Esophagus muscularis mucosa (tissue), 4 donors: ENCODE results near the gene KRTAP6-1. TPM values are rescaled to one million over a fixed set of nuclear protein-coding genes. Genes with fewer than 3 reads are reported as not detected.

ENCODE experiments used
- DNase-seq: peaks from one replicate; pipeline ENCODE4 v3.0.0-alpha.2; 2017; ENCODE audit errors: extremely low spot score
- H3K27ac ChIP-seq, 4 donors: fragments of 200-600 bp; sonication (generic); replicated peaks in 1 of 4; 1 replicate in 3 of 4; 2 replicates in 1 of 4; pipeline ENCODE4 v1.5.1; 2016 to 2019; ENCODE audit warnings: mild to moderate bottlenecking in 1 of 4
- H3K27me3 ChIP-seq, 4 donors: fragments of 200-600 bp; sonication (generic); one replicate each; pipeline versions ENCODE4 v1.5.1 to v1.6.0; 2016 to 2019
- H3K36me3 ChIP-seq, 4 donors: fragments of 200-600 bp; sonication (generic); one replicate each; pipeline ENCODE4 v1.5.1; 2016 to 2019
- H3K4me1 ChIP-seq, 4 donors: fragments of 200-600 bp; sonication (generic); one replicate each; pipeline ENCODE4 v1.5.1; 2016 to 2019
- H3K4me3 ChIP-seq, 4 donors: fragments of 200-600 bp; sonication (generic); 1 replicate in 2 of 4; 2 replicates in 2 of 4; pipeline ENCODE4 v1.5.1; 2016 to 2019; ENCODE audit warnings: mild to moderate bottlenecking in 4 of 4, moderate library complexity in 1 of 4
- H3K9me3 ChIP-seq, 4 donors: fragments of 200-600 bp; sonication (generic); 1 replicate in 3 of 4; 2 replicates in 1 of 4; pipeline ENCODE4 v1.5.1; 2016 to 2019
- CTCF ChIP-seq, 3 experiments: fragments of 200-600 bp in 2 of 3; fragments of 450-650 bp in 1 of 3; sonication (generic) in 2 of 3; IDR thresholded peaks; one replicate each; pipeline ENCODE4 v1.5.1; 2017 to 2019; ENCODE audit warnings: antibody characterized with exemption in 3 of 3, mild to moderate bottlenecking in 2 of 3, moderate library complexity in 1 of 3
- EP300 ChIP-seq: sonication (generic); formaldehyde crosslinking; IDR thresholded peaks from one replicate; pipeline ENCODE4 v1.6.1; 2017; ENCODE audit warnings: antibody characterized with exemption
- POLR2A ChIP-seq: fragments of 450-650 bp; IDR thresholded peaks from one replicate; pipeline ENCODE4 v1.6.1; 2017; ENCODE audit warnings: antibody characterized with exemption, moderate library complexity, mild to moderate bottlenecking, low read depth
- POLR2AphosphoS5 ChIP-seq, 2 donors: sonication (generic); formaldehyde crosslinking; IDR thresholded peaks; one replicate each; pipeline ENCODE4 v1.6.1; 2017; ENCODE audit warnings: antibody characterized with exemption in 2 of 2
- WGBS: methylation state at CpG from one replicate; pipeline ENCODE4 v1.1.5; 2018; 5-methylcytosine and 5-hydroxymethylcytosine counted together
- intact Hi-C: fragments of 100-400 bp; cut with DNase I; formaldehyde crosslinking; loops from one replicate; pipeline ENCODE4 v1.15.1; 2023
- total RNA-seq, 4 donors: library from RNA; depleted of rRNA; stranded (reverse); fragments of >200 nt; gene quantifications; one replicate each; pipeline versions ENCODE4 v1.1.0 to v1.2.1, GENCODE V29; 2016

Gene KRTAP6-1
- total RNA-seq, 4 donors from 2014 or later: not detected

- H3K27ac ChIP-seq: no peak overlapping the region
- no peak for TF ChIP-seq EP300
- TF ChIP-seq CTCF (IDR thresholded peaks at IDR 0.05): no peak
- no peak for TF ChIP-seq POLR2AphosphoS5 (IDR thresholded peaks at IDR 0.05)
- no peak for TF ChIP-seq POLR2A
- no peak for DNase-seq
- H3K27me3 ChIP-seq: no peaks in the 10 kb centered on the region
- no peaks in the 10 kb centered on the region for H3K36me3 ChIP-seq
- no peak overlapping the region for H3K4me3 ChIP-seq
- peaks cover 0 to 5% (median 0%) of the 10 kb centered on the region in 4 donors for H3K9me3 ChIP-seq
- intact Hi-C loops: no loop called here
- WGBS: 83% methylated on average over 1 of the region's 1 CpG
- no peaks in the 10 kb centered on the region for H3K4me1 ChIP-seq
Measured at GRCh38 chr21:30582870-30583269, 30.9 kb downstream of the KRTAP6-1 start.

GRCh38 chr21:30580132-30580531 is 33.6 kb downstream of the KRTAP6-1 start:
- H3K27ac ChIP-seq: no peak overlapping the region
- H3K9me3 ChIP-seq: peaks cover 0 to 5% (median 0%) of the 10 kb centered on the region in 4 donors
- intact Hi-C loops: no loop called here
- no peak for DNase-seq
- TF ChIP-seq POLR2A (no peak), CTCF (IDR thresholded peaks at IDR 0.05) (no peak)
- H3K4me1 ChIP-seq: no peaks in the 10 kb centered on the region
- H3K4me3 ChIP-seq: no peak overlapping the region
- H3K36me3 ChIP-seq: no peaks in the 10 kb centered on the region
- WGBS: 70% methylated on average over 3 of the region's 3 CpGs
- H3K27me3 ChIP-seq: no peaks in the 10 kb centered on the region

- DNase-seq: no peak
- intact Hi-C loops: no loop called here
- H3K4me1 ChIP-seq: no peaks in the 10 kb centered on the region
- no peaks in the 10 kb centered on the region for H3K36me3 ChIP-seq
- 36% methylated on average over 1 of the region's 1 CpG for WGBS
- peaks cover 0 to 5% (median 0%) of the 10 kb centered on the region in 4 donors for H3K9me3 ChIP-seq
- H3K27me3 ChIP-seq: no peaks in the 10 kb centered on the region
- TF ChIP-seq EP300 (no peak), CTCF (IDR thresholded peaks at IDR 0.05) (no peak), POLR2AphosphoS5 (IDR thresholded peaks at IDR 0.05) (no peak), POLR2A (no peak)
- H3K27ac ChIP-seq: no peak overlapping the region
- no peak overlapping the region for H3K4me3 ChIP-seq
Measured at GRCh38 chr21:30579346-30579745, 34.4 kb downstream of the KRTAP6-1 start.

- no peaks in the 10 kb centered on the region for H3K4me1 ChIP-seq
Measured at GRCh38 chr21:30577766-30578165, 36.0 kb downstream of the KRTAP6-1 start.

More at GRCh38 chr21:30577766-30578165, 36.0 kb downstream of the KRTAP6-1 start:
- Histone ChIP-seq H3K27ac (no peak overlapping the region), H3K27me3 (no peaks in the 10 kb centered on the region), H3K9me3 (no peaks in the 10 kb centered on the region), H3K36me3 (no peaks in the 10 kb centered on the region), H3K4me3 (no peak overlapping the region)
- DNase-seq: no peak
- no peak for TF ChIP-seq POLR2AphosphoS5 (IDR thresholded peaks at IDR 0.05)
- TF ChIP-seq POLR2A: no peak
- no peak for TF ChIP-seq CTCF (IDR thresholded peaks at IDR 0.05)
- no peak for TF ChIP-seq EP300
- intact Hi-C loops: no loop called here
